ENCODE results near the gene FOXP1. TPM values are rescaled to one million over a fixed set of nuclear protein-coding genes. Genes with fewer than 3 reads are reported as not detected.

Gene FOXP1
- total and polyA plus RNA-seq, 4 donors = 4.9 to 35.4 (median 32.0) TPM

DNA sequence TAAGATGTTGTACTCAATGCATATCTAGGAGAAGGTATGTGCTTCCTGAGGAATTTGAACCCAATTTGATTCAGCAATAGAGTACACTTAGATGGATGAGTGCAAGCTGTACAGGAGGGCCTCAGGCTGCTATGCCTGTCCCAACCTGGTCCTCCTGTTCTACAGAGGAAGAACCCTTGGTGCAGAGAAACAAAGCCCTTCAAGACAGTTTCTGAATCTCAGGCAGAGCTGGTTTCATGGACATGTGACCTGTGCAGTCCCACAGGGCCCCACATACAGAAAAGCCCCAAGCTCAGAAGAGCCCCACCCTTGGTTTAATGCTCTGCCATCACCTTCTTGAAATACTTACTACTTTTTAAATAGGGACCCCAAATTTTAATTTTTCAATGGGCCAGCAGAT, 15.3 kb downstream of the FOXP1 start:
- Histone ChIP-seq H3K36me3 (ENCODE audit: control insufficient read depth in 4 of 4, insufficient read depth in 3 of 4, low read depth in 1 of 4, low read length in 3 of 4) (peaks cover 2 to 16% (median 4%) of the 10 kb centered on the region in 4 donors), H3K4me3 (ENCODE audit: low read depth in 1 of 3, low read length in 3 of 3) (no peak overlapping the region), H3K27me3 (ENCODE audit: control insufficient read depth in 4 of 4, insufficient read depth in 4 of 4, low read length in 3 of 4) (no peaks in the 10 kb centered on the region), H3K27ac (ENCODE audit: low read depth in 1 of 2, low read length in 2 of 2) (no peak overlapping the region), H3K9ac (ENCODE audit: low read depth in 1 of 2, low read length in 2 of 2) (no peak overlapping the region), H3K9me3 (ENCODE audit: control insufficient read depth in 4 of 4, low read length in 3 of 4) (no peaks in the 10 kb centered on the region), H3K4me1 (ENCODE audit: control insufficient read depth in 4 of 4, insufficient read depth in 4 of 4, low read length in 3 of 4) (no peaks in the 10 kb centered on the region)
- DNase-seq (ENCODE audit: low spot score) = no peak
- TF ChIP-seq FOXA2 (IDR thresholded peaks at IDR 0.05) (no peak), SP1 (IDR thresholded peaks at IDR 0.05) (no peak), HNF4G (IDR thresholded peaks at IDR 0.05) (no peak), YY1 (IDR thresholded peaks at IDR 0.05) (no peak), EGR1 (IDR thresholded peaks at IDR 0.05; ENCODE audit: low read depth in 2 of 2) (no peak), JUND (IDR thresholded peaks at IDR 0.05) (no peak), TAF1 (conservative IDR thresholded peaks at IDR 0.05) (no peak), NR2F2 (IDR thresholded peaks at IDR 0.05) (no peak)
- TF ChIP-seq, protein P1, sequence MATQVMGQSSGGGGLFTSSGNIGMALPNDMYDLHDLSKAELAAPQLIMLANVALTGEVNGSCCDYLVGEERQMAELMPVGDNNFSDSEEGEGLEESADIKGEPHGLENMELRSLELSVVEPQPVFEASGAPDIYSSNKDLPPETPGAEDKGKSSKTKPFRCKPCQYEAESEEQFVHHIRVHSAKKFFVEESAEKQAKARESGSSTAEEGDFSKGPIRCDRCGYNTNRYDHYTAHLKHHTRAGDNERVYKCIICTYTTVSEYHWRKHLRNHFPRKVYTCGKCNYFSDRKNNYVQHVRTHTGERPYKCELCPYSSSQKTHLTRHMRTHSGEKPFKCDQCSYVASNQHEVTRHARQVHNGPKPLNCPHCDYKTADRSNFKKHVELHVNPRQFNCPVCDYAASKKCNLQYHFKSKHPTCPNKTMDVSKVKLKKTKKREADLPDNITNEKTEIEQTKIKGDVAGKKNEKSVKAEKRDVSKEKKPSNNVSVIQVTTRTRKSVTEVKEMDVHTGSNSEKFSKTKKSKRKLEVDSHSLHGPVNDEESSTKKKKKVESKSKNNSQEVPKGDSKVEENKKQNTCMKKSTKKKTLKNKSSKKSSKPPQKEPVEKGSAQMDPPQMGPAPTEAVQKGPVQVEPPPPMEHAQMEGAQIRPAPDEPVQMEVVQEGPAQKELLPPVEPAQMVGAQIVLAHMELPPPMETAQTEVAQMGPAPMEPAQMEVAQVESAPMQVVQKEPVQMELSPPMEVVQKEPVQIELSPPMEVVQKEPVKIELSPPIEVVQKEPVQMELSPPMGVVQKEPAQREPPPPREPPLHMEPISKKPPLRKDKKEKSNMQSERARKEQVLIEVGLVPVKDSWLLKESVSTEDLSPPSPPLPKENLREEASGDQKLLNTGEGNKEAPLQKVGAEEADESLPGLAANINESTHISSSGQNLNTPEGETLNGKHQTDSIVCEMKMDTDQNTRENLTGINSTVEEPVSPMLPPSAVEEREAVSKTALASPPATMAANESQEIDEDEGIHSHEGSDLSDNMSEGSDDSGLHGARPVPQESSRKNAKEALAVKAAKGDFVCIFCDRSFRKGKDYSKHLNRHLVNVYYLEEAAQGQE (IDR thresholded peaks at IDR 0.05) = no peak
- TF ChIP-seq, protein P2, sequence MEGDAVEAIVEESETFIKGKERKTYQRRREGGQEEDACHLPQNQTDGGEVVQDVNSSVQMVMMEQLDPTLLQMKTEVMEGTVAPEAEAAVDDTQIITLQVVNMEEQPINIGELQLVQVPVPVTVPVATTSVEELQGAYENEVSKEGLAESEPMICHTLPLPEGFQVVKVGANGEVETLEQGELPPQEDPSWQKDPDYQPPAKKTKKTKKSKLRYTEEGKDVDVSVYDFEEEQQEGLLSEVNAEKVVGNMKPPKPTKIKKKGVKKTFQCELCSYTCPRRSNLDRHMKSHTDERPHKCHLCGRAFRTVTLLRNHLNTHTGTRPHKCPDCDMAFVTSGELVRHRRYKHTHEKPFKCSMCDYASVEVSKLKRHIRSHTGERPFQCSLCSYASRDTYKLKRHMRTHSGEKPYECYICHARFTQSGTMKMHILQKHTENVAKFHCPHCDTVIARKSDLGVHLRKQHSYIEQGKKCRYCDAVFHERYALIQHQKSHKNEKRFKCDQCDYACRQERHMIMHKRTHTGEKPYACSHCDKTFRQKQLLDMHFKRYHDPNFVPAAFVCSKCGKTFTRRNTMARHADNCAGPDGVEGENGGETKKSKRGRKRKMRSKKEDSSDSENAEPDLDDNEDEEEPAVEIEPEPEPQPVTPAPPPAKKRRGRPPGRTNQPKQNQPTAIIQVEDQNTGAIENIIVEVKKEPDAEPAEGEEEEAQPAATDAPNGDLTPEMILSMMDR (IDR thresholded peaks at IDR 0.05; ENCODE audit: low read depth, low read length, missing input control) = no peak

DNA sequence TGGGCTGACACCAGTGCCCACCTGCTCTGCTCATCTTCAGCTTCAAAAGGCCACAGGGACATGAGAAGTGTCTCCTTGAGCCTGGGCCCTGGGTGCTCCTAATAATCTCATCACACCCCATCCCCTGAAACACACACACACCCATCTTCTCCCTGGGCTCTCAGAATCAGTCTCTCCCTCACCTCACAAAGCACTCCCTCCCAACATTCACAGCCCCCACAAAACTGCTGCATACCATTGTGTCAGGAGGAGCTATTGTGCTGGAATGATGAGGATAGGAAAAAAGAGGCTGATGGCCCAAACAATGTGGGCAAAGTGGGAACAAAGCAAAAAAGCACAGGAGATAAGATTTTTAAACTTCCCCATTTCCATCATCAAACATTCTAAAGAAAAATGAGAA, 16.8 kb downstream of the FOXP1 start:
- no peak overlapping the region for H3K9ac ChIP-seq (ENCODE audit: low read depth in 1 of 2, low read length in 2 of 2)

DNA sequence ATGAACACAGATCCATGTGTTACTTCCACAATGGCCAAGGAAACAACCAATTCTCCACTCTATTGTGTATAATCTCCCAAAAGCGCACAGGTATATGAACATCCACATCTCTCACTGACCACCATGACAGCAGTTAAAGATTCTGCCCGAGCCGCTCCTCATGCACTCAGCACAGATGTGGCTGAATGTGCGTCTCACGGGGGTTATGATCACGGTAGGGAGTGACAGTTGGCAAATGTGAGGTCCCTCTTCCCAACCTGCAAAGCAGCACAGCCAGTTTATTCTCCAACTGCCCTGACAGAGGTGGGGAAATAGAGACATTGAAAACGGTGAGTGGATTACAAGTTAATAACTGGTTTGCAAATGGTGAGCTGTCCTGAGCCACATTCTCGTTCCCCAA, 17.6 kb downstream of the FOXP1 start:
- no peaks in the 10 kb centered on the region for H3K9me3 ChIP-seq (ENCODE audit: control insufficient read depth in 4 of 4, low read length in 3 of 4)
- no peak overlapping the region for H3K9ac ChIP-seq (ENCODE audit: low read depth in 1 of 2, low read length in 2 of 2)
- TF ChIP-seq GABPA (IDR thresholded peaks at IDR 0.05 in 1 of 2, conservative IDR thresholded peaks at IDR 0.05 in 1 of 2) = no peak
- no peak for TF ChIP-seq NR2F2 (IDR thresholded peaks at IDR 0.05)
- TF ChIP-seq, protein P3, sequence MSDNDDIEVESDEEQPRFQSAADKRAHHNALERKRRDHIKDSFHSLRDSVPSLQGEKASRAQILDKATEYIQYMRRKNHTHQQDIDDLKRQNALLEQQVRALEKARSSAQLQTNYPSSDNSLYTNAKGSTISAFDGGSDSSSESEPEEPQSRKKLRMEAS (IDR thresholded peaks at IDR 0.05) = no peak
- no peak for TF ChIP-seq JUND (IDR thresholded peaks at IDR 0.05)
- TF ChIP-seq TAF1 (conservative IDR thresholded peaks at IDR 0.05) = no peak
- no peak for TF ChIP-seq FOXA1 (IDR thresholded peaks at IDR 0.05)
- TF ChIP-seq, protein P4, sequence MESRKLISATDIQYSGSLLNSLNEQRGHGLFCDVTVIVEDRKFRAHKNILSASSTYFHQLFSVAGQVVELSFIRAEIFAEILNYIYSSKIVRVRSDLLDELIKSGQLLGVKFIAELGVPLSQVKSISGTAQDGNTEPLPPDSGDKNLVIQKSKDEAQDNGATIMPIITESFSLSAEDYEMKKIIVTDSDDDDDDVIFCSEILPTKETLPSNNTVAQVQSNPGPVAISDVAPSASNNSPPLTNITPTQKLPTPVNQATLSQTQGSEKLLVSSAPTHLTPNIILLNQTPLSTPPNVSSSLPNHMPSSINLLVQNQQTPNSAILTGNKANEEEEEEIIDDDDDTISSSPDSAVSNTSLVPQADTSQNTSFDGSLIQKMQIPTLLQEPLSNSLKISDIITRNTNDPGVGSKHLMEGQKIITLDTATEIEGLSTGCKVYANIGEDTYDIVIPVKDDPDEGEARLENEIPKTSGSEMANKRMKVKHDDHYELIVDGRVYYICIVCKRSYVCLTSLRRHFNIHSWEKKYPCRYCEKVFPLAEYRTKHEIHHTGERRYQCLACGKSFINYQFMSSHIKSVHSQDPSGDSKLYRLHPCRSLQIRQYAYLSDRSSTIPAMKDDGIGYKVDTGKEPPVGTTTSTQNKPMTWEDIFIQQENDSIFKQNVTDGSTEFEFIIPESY (IDR thresholded peaks at IDR 0.05) = no peak
- no peak for TF ChIP-seq HNF4A (conservative IDR thresholded peaks at IDR 0.05)
- TF ChIP-seq, protein P1 (IDR thresholded peaks at IDR 0.05) = no peak
- no peak for TF ChIP-seq HNF4G (IDR thresholded peaks at IDR 0.05)
- TF ChIP-seq FOXA2 (IDR thresholded peaks at IDR 0.05) = no peak
- H3K27me3 ChIP-seq (ENCODE audit: control insufficient read depth in 4 of 4, insufficient read depth in 4 of 4, low read length in 3 of 4) = no peaks in the 10 kb centered on the region
- H3K4me1 ChIP-seq (ENCODE audit: control insufficient read depth in 4 of 4, insufficient read depth in 4 of 4, low read length in 3 of 4) = no peaks in the 10 kb centered on the region
- H3K4me3 ChIP-seq (ENCODE audit: low read depth in 1 of 3, low read length in 3 of 3) = no peak overlapping the region
- no peak overlapping the region for H3K27ac ChIP-seq (ENCODE audit: low read depth in 1 of 2, low read length in 2 of 2)
- H3K36me3 ChIP-seq (ENCODE audit: control insufficient read depth in 4 of 4, insufficient read depth in 3 of 4, low read depth in 1 of 4, low read length in 3 of 4) = peaks cover 0 to 14% (median 4%) of the 10 kb centered on the region in 4 donors
- 94% methylated on average over 8 of the region's 8 CpGs for WGBS
- DNase-seq (ENCODE audit: low spot score) = no peak

More for the DNA sequence above, 16.8 kb downstream of the FOXP1 start:
- Histone ChIP-seq H3K27ac (ENCODE audit: low read depth in 1 of 2, low read length in 2 of 2) (no peak overlapping the region), H3K4me3 (ENCODE audit: low read depth in 1 of 3, low read length in 3 of 3) (no peak overlapping the region), H3K27me3 (ENCODE audit: control insufficient read depth in 4 of 4, insufficient read depth in 4 of 4, low read length in 3 of 4) (no peaks in the 10 kb centered on the region), H3K9me3 (ENCODE audit: control insufficient read depth in 4 of 4, low read length in 3 of 4) (no peaks in the 10 kb centered on the region), H3K36me3 (ENCODE audit: control insufficient read depth in 4 of 4, insufficient read depth in 3 of 4, low read depth in 1 of 4, low read length in 3 of 4) (peaks cover under 1 to 14% (median 4%) of the 10 kb centered on the region in 4 donors), H3K4me1 (ENCODE audit: control insufficient read depth in 4 of 4, insufficient read depth in 4 of 4, low read length in 3 of 4) (no peaks in the 10 kb centered on the region)
- no peak for DNase-seq (ENCODE audit: low spot score)
- TF ChIP-seq FOXA2 (IDR thresholded peaks at IDR 0.05) = no peak
- TF ChIP-seq HNF4A (conservative IDR thresholded peaks at IDR 0.05) = no peak
- TF ChIP-seq, protein P3 (IDR thresholded peaks at IDR 0.05) = no peak
- TF ChIP-seq NR2F2 (IDR thresholded peaks at IDR 0.05) = no peak
